Measurements from ENCODE around the gene PBXIP1. TPM values are rescaled to one million over a fixed set of nuclear protein-coding genes. Genes with fewer than 3 reads are reported as not detected.

PBXIP1 gene
- total RNA-seq, 1 experiment from 2014 or later = 21.6 TPM

GRCh38 chr1:154970631-154971340 lies 14.9 kb upstream of the PBXIP1 start, which contains the start of gene SHC1:
Gene SHC1, minus strand, starts transcription at chr1:154970747. Its CDS starts 221 bp downstream, at chr1:154970526.
- Histone ChIP-seq H3K27me3 (ENCODE audit: insufficient read depth, low read length) (no peaks in the 10 kb centered on the region), H3K9me3 (ENCODE audit: control insufficient read depth, low read depth, low read length) (no peaks in the 10 kb centered on the region), H3T11ph (ENCODE audit: low read length) (no peak within 1 kb of the TSS), H3K56ac (ENCODE audit: insufficient read length, low read depth, low read length) (no peak within 1 kb of the TSS), H3K79me2 (ENCODE audit: insufficient read depth, low read length) (peaks cover 18% of the 10 kb centered on the region; the same call in 1 of the 2 replicates), H2AK5ac (ENCODE audit: insufficient read length, low read length) (peak within 1 kb of the TSS; percentile 38), H2BK20ac (ENCODE audit: low read depth, low read length, poor library complexity, severe bottlenecking) (no peak within 1 kb of the TSS), H3K27ac (ENCODE audit: insufficient read length, low read depth, low read length) (peak within 1 kb of the TSS; percentile 97), H4K5ac (ENCODE audit: insufficient read length, low read depth, low read length) (peak within 1 kb of the TSS; percentile 26), H2BK15ac (ENCODE audit: low read depth, low read length) (no peak within 1 kb of the TSS), H3K18ac (ENCODE audit: insufficient read length, low read depth, low read length) (peak within 1 kb of the TSS; percentile 73), H3K4ac (ENCODE audit: low read depth, low read length) (no peak within 1 kb of the TSS), H2BK12ac (ENCODE audit: insufficient read length, low read depth, low read length) (peak within 1 kb of the TSS; percentile 46), H2BK5ac (ENCODE audit: insufficient read length, low read length) (peak within 1 kb of the TSS; percentile 74), H3K23me2 (ENCODE audit: insufficient read length, low read depth, low read length, poor library complexity, severe bottlenecking) (peaks cover 38% of the 10 kb centered on the region), H3K79me1 (ENCODE audit: insufficient read depth, low read depth, low read length, poor library complexity, severe bottlenecking) (peaks cover 7% of the 10 kb centered on the region), H3K9ac (ENCODE audit: extremely low read depth, insufficient read length, low read length) (peak within 1 kb of the TSS; percentile 71), H2AFZ (ENCODE audit: low read length) (no peak within 1 kb of the TSS), H4K20me1 (ENCODE audit: control insufficient read depth, insufficient read depth, insufficient read length) (peaks cover 2% of the 10 kb centered on the region), H3K14ac (ENCODE audit: insufficient read depth, low read length) (peak within 1 kb of the TSS; percentile 54), H4K91ac (ENCODE audit: insufficient read length, low read depth, low read length) (peak within 1 kb of the TSS; percentile 10), H4K8ac (replicated peaks; ENCODE audit: insufficient read length, low read depth, low read length) (no peak within 1 kb of the TSS), H3K4me2 (ENCODE audit: insufficient read depth, insufficient read length, low read length) (peak within 1 kb of the TSS; percentile 77), H2BK120ac (ENCODE audit: low read depth, low read length, poor library complexity, severe bottlenecking) (no peak within 1 kb of the TSS), H3K23ac (ENCODE audit: insufficient read length, low read depth, low read length) (no peak within 1 kb of the TSS), H3K4me1 (ENCODE audit: insufficient read depth, low read length) (peaks cover 4% of the 10 kb centered on the region; the same call in 1 of the 2 replicates)
- Mint-ChIP-seq H3K4me3 (peak within 1 kb of the TSS in 1 of 2 experiments; percentile 96; a peak in 4 of 5 replicates), H3K27ac (peak within 1 kb of the TSS; percentile 33 to 95 (median 50); a peak in 6 of 7 replicates), H3K27me3 (ENCODE audit: low read depth) (no peaks in the 10 kb centered on the region), H3K36me3 (ENCODE audit: insufficient read depth in 1 of 3, low read depth in 3 of 3) (peaks cover 23 to 37% (median 28%) of the 10 kb centered on the region in 3 experiments), H3K9me3 (no peaks in the 10 kb centered on the region), H3K4me1 (peaks cover 40 to 43% of the 10 kb centered on the region in 2 experiments)
- no CpG with 5 or more reads among the region's 15 CpGs for WGBS (ENCODE audit: extremely low coverage, insufficient read length, low lambda C conversion rate)
- TF ChIP-seq, protein P1, sequence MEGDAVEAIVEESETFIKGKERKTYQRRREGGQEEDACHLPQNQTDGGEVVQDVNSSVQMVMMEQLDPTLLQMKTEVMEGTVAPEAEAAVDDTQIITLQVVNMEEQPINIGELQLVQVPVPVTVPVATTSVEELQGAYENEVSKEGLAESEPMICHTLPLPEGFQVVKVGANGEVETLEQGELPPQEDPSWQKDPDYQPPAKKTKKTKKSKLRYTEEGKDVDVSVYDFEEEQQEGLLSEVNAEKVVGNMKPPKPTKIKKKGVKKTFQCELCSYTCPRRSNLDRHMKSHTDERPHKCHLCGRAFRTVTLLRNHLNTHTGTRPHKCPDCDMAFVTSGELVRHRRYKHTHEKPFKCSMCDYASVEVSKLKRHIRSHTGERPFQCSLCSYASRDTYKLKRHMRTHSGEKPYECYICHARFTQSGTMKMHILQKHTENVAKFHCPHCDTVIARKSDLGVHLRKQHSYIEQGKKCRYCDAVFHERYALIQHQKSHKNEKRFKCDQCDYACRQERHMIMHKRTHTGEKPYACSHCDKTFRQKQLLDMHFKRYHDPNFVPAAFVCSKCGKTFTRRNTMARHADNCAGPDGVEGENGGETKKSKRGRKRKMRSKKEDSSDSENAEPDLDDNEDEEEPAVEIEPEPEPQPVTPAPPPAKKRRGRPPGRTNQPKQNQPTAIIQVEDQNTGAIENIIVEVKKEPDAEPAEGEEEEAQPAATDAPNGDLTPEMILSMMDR (conservative IDR thresholded peaks at IDR 0.05) = no peak
- peak; percentile 95 for DNase-seq

Measured in H9 (cell line).